ENCODE measurements around the gene PLIN1. TPM values are rescaled to one million over a fixed set of nuclear protein-coding genes. Genes with fewer than 3 reads are reported as not detected.
"Not testable (repeated sequence)": the region's sequence is repeated elsewhere in the genome, so short reads cannot be mapped to it uniquely, and the experiment has no call there.

PLIN1 gene
- total RNA-seq, 1 donor: under 0.01 TPM

GRCh38 chr15:89695198-89695597 lies 16.0 kb upstream of the PLIN1 start:
- no peaks in the 10 kb centered on the region for H3K79me2 ChIP-seq (ENCODE audit: insufficient read depth, low read length)
- no peak overlapping the region for H3K4me3 ChIP-seq (ENCODE audit: insufficient read depth, low read length)
- H3K4me1 ChIP-seq (ENCODE audit: insufficient read depth, low read length): no peaks in the 10 kb centered on the region
- no peaks in the 10 kb centered on the region for H3K36me3 ChIP-seq (ENCODE audit: insufficient read depth, low read length)
- H3K27ac ChIP-seq (ENCODE audit: low read depth, low read length): no peak overlapping the region
- TF ChIP-seq, protein P1, sequence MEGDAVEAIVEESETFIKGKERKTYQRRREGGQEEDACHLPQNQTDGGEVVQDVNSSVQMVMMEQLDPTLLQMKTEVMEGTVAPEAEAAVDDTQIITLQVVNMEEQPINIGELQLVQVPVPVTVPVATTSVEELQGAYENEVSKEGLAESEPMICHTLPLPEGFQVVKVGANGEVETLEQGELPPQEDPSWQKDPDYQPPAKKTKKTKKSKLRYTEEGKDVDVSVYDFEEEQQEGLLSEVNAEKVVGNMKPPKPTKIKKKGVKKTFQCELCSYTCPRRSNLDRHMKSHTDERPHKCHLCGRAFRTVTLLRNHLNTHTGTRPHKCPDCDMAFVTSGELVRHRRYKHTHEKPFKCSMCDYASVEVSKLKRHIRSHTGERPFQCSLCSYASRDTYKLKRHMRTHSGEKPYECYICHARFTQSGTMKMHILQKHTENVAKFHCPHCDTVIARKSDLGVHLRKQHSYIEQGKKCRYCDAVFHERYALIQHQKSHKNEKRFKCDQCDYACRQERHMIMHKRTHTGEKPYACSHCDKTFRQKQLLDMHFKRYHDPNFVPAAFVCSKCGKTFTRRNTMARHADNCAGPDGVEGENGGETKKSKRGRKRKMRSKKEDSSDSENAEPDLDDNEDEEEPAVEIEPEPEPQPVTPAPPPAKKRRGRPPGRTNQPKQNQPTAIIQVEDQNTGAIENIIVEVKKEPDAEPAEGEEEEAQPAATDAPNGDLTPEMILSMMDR (IDR thresholded peaks at IDR 0.05; ENCODE audit: extremely low read depth, low read depth, low read length): no peak
- H4K20me1 ChIP-seq (ENCODE audit: insufficient read depth, low read length): no peaks in the 10 kb centered on the region
- no peak overlapping the region for H3K4me2 ChIP-seq (ENCODE audit: insufficient read depth, low read length)
- H3K9me3 ChIP-seq (ENCODE audit: low read depth, low read length): no peaks in the 10 kb centered on the region
- H3K27me3 ChIP-seq (ENCODE audit: insufficient read depth, low read length): peaks cover 11% of the 10 kb centered on the region
- H2AFZ ChIP-seq (ENCODE audit: low read length): no peak overlapping the region
- DNase-seq (ENCODE audit: insufficient read length, low spot score, missing footprints): no peak

GRCh38 chr15:89693696-89694095 lies 14.5 kb upstream of the PLIN1 start:
- Histone ChIP-seq H2AFZ (ENCODE audit: low read length) (no peak overlapping the region), H3K27ac (ENCODE audit: low read depth, low read length) (no peak overlapping the region), H3K4me2 (ENCODE audit: insufficient read depth, low read length) (no peak overlapping the region), H3K4me3 (ENCODE audit: insufficient read depth, low read length) (no peak overlapping the region), H3K9me3 (ENCODE audit: low read depth, low read length) (no peaks in the 10 kb centered on the region), H3K27me3 (ENCODE audit: insufficient read depth, low read length) (peaks cover 6% of the 10 kb centered on the region), H3K4me1 (ENCODE audit: insufficient read depth, low read length) (no peaks in the 10 kb centered on the region), H4K20me1 (ENCODE audit: insufficient read depth, low read length) (no peaks in the 10 kb centered on the region), H3K36me3 (ENCODE audit: insufficient read depth, low read length) (no peaks in the 10 kb centered on the region), H3K79me2 (ENCODE audit: insufficient read depth, low read length) (no peaks in the 10 kb centered on the region)
- no peak for DNase-seq (ENCODE audit: insufficient read length, low spot score, missing footprints)
- TF ChIP-seq, protein P1 (IDR thresholded peaks at IDR 0.05; ENCODE audit: extremely low read depth, low read depth, low read length): no peak

- no peak overlapping the region for H3K27ac ChIP-seq (ENCODE audit: low read depth, low read length)
- peaks cover 6% of the 10 kb centered on the region for H3K27me3 ChIP-seq (ENCODE audit: insufficient read depth, low read length)
- no peaks in the 10 kb centered on the region for H3K9me3 ChIP-seq (ENCODE audit: low read depth, low read length)
- TF ChIP-seq, protein P1 (IDR thresholded peaks at IDR 0.05; ENCODE audit: extremely low read depth, low read depth, low read length): no peak
- H3K4me2 ChIP-seq (ENCODE audit: insufficient read depth, low read length): no peak overlapping the region
- no peak for DNase-seq (ENCODE audit: insufficient read length, low spot score, missing footprints)
- no peaks in the 10 kb centered on the region for H3K4me1 ChIP-seq (ENCODE audit: insufficient read depth, low read length)
- H2AFZ ChIP-seq (ENCODE audit: low read length): no peak overlapping the region
- H3K4me3 ChIP-seq (ENCODE audit: insufficient read depth, low read length): no peak overlapping the region
- H4K20me1 ChIP-seq (ENCODE audit: insufficient read depth, low read length): no peaks in the 10 kb centered on the region
- H3K36me3 ChIP-seq (ENCODE audit: insufficient read depth, low read length): no peaks in the 10 kb centered on the region
- H3K79me2 ChIP-seq (ENCODE audit: insufficient read depth, low read length): no peaks in the 10 kb centered on the region
These were observed 13.9 kb upstream of the PLIN1 start for GRCh38 chr15:89693091-89693490.

GRCh38 chr15:89690276-89691218 lies 11.4 kb upstream of the PLIN1 start, which contains the start of the genes PEX11A and WDR93:
Gene PEX11A (minus strand): TSS chr15:89690754. CDS start chr15:89690632, 122 bp downstream.
Gene WDR93 (plus strand): TSS chr15:89690811. CDS start chr15:89701747, 10,936 bp downstream.
- peak within 1 kb of the TSS; percentile 95 for H3K4me3 ChIP-seq (ENCODE audit: insufficient read depth, low read length)
- H3K36me3 ChIP-seq (ENCODE audit: insufficient read depth, low read length): no peaks in the 10 kb centered on the region
- H3K9me3 ChIP-seq (ENCODE audit: low read depth, low read length): no peaks in the 10 kb centered on the region
- peak; percentile 89 for DNase-seq (ENCODE audit: insufficient read length, low spot score, missing footprints)
- no peaks in the 10 kb centered on the region for H4K20me1 ChIP-seq (ENCODE audit: insufficient read depth, low read length)
- H3K27me3 ChIP-seq (ENCODE audit: insufficient read depth, low read length): peaks cover 6% of the 10 kb centered on the region
- no peaks in the 10 kb centered on the region for H3K79me2 ChIP-seq (ENCODE audit: insufficient read depth, low read length)
- peak within 1 kb of the TSS; percentile 9 for H3K27ac ChIP-seq (ENCODE audit: low read depth, low read length)
- H3K4me2 ChIP-seq (ENCODE audit: insufficient read depth, low read length): peak within 1 kb of the TSS; percentile 85
- TF ChIP-seq, protein P1 (IDR thresholded peaks at IDR 0.05; ENCODE audit: extremely low read depth, low read depth, low read length): no peak
- no peaks in the 10 kb centered on the region for H3K4me1 ChIP-seq (ENCODE audit: insufficient read depth, low read length)
- H2AFZ ChIP-seq (ENCODE audit: low read length): peak within 1 kb of the TSS; percentile 99

DNA sequence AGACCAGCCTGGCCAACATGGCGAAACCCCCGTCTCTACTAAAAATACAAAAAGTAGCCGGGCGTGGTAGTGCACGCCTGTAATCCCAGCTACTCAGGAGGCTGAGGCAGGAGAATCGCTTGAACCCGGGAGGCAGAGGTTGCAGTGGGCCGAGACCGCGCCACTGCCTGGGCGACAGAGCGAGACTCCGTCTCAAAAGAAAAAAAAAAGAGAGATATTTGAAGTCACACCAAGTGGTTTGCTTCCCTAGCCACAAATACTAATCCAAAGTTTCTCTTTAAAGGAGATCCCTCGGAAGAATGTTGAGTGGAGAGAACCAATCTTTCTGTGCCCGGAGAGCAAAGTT lies 10.7 kb upstream of the PLIN1 start:
- H3K79me2 ChIP-seq (ENCODE audit: insufficient read depth, low read length); H3K36me3 ChIP-seq (ENCODE audit: insufficient read depth, low read length); H4K20me1 ChIP-seq (ENCODE audit: insufficient read depth, low read length); H3K27me3 ChIP-seq (ENCODE audit: insufficient read depth, low read length); H3K9me3 ChIP-seq (ENCODE audit: low read depth, low read length); DNase-seq (ENCODE audit: insufficient read length, low spot score, missing footprints); H3K4me1 ChIP-seq (ENCODE audit: insufficient read depth, low read length): not testable (repeated sequence)
- Histone ChIP-seq H3K4me3 (ENCODE audit: insufficient read depth, low read length) (peak overlapping the region; percentile 95), H2AFZ (ENCODE audit: low read length) (peak overlapping the region; percentile 99), H3K27ac (ENCODE audit: low read depth, low read length) (peak overlapping the region; percentile 9), H3K4me2 (ENCODE audit: insufficient read depth, low read length) (peak overlapping the region; percentile 85)

All from osteoblast (primary cell).